Stimulated activated CD4-positive, alpha-beta T cell treated with anti-CD3 and anti-CD28 coated beads, Interleukin-2, amount 100 ng/mL, for 4 hours (primary cell): ENCODE results near the gene HSPB9.
"Not testable (repeated sequence)": the region's sequence is repeated elsewhere in the genome, so short reads cannot be mapped to it uniquely, and the experiment has no call there.

Source experiments
- DNase-seq: peaks from one replicate; pipeline ENCODE4 v3.0.0-alpha.2; 2020; ENCODE audit warnings: low read depth

The HSPB9 gene

GRCh38 chr17:42120161-42120769 lies 2.3 kb upstream of the HSPB9 start:
- DNase-seq: no peak

GRCh38 chr17:42120770-42121769 lies 1.5 kb upstream of the HSPB9 start, which contains the start of gene KAT2A:
Gene KAT2A (minus strand): TSS chr17:42121367. CDS start chr17:42121304, 63 bp downstream.
- DNase-seq: peak; percentile 70

- DNase-seq: no peak
These were observed 1.7 kb downstream of the HSPB9 start for GRCh38 chr17:42124256-42124655.

- DNase-seq: no peak
These were observed 3.0 kb downstream of the HSPB9 start for GRCh38 chr17:42125565-42125964.

GRCh38 chr17:42126836-42127235 lies 4.2 kb downstream of the HSPB9 start:
- no peak for DNase-seq

- DNase-seq: no peak
These were observed 4.8 kb downstream of the HSPB9 start for GRCh38 chr17:42127414-42127813.

- DNase-seq: no peak
These were observed 6.7 kb downstream of the HSPB9 start for GRCh38 chr17:42129109-42129837.

- DNase-seq: no peak
These were observed 7.8 kb downstream of the HSPB9 start for GRCh38 chr17:42130310-42130936.

- no peak for DNase-seq
These were observed 8.6 kb downstream of the HSPB9 start for GRCh38 chr17:42131232-42131631.

- no peak for DNase-seq
These were observed 9.4 kb downstream of the HSPB9 start for GRCh38 chr17:42131981-42132432.

- DNase-seq: no peak
These were observed 10.3 kb downstream of the HSPB9 start for GRCh38 chr17:42132941-42133340.

GRCh38 chr17:42133461-42134041 lies 10.9 kb downstream of the HSPB9 start:
- peak; percentile 26 for DNase-seq

- DNase-seq: no peak
These were observed 12.5 kb downstream of the HSPB9 start for GRCh38 chr17:42135151-42135550.

- DNase-seq: no peak
These were observed 13.4 kb downstream of the HSPB9 start for GRCh38 chr17:42135664-42136653.

- no peak for DNase-seq
These were observed 14.0 kb downstream of the HSPB9 start for GRCh38 chr17:42136654-42137051.

GRCh38 chr17:42138749-42139492 lies 16.3 kb downstream of the HSPB9 start:
- DNase-seq: no peak

GRCh38 chr17:42140690-42141089 lies 18.1 kb downstream of the HSPB9 start:
- not testable (repeated sequence) for DNase-seq

- no peak for DNase-seq
These were observed 18.8 kb downstream of the HSPB9 start for GRCh38 chr17:42141382-42141781.

- DNase-seq: no peak
These were observed 19.8 kb downstream of the HSPB9 start for GRCh38 chr17:42142371-42142896.
